GM19023 (cell line): Measurements from ENCODE around the gene RERE.
"Not testable (repeated sequence)": the region's sequence is repeated elsewhere in the genome, so short reads cannot be mapped to it uniquely, and the experiment has no call there.

Experiments used
- ATAC-seq: cut with Tn5 transposase; IDR thresholded peaks from one replicate; pipeline ENCODE4 v1.9.1; 2021; ENCODE audit warnings: mild to moderate bottlenecking, moderate library complexity; ENCODE audit not compliant: unreplicated experiment

The RERE gene

DNA sequence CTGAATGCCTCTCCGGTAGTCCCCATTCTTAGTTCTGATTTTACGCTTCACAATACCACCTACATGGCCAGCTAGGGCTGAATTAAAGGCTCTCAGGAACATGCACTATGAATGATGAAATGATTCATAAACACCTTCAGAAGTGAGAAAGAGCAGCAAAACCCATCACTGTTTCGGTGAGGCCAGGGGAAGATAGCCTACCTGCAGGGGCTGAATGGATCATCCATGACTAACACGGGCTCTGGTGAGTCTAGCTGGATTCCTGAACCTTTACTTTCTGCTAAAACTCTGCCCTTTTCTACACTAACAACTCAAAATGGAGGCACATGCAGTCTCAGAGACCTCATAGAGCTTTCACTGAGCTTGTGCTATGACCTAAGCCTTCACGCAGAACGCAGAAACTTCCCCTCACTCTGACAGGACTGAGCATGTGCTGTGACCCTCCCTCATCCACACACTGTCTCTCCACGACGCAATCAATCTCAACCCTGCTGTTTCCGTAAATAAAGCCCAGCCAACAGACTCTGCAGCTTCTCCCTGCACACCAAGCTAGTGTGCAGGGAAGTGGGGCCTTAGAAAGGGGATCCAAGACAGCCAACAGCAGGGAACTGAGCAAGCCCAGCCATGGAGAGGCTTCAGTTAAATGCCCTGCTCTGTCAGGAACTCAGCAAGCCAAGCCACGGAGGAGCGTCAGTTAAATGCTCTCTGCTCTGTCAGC, 291.7 kb downstream of the RERE start:
- ATAC-seq = peak; percentile 69

DNA sequence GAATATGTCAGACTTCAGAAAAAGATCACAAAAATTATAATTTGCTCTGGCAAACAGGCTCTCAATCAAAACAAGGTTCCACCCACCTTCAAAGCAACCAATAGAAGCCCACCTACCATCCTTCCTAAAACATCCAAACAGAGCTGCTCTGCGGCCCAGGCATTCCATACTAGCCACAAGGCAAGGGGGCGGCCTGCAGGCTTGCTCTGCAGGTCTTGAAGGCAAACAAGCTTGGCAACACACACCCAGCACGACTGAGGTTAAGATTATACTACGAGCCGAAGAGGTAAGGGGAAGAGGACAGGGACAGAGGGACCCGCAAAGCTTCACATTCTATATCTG, 292.3 kb downstream of the RERE start:
- no peak for ATAC-seq

DNA sequence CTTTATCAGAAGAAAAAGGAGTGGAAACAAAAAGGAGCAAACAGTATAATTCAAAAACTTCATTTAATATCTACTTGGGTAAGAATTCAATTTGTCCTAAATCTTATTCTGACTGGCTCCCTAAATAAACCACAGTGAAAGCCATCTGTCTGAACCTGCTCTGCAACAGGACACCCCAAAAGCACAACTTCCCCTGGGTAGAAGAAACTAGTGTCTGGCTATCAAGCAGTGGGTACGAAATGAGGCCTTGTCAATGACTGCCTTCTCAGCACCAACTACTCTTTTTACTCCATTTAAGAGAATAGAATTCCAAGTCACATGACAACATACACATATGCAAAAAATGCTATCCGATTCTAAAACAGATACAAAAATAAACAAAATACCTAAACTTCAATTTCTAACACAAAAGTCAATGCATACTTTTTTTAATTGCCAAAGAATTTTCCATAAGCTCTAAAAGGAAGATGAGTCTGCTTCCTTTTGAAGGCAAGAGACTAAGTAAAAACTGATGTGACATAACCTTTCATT, 292.7 kb downstream of the RERE start:
- no peak for ATAC-seq

DNA sequence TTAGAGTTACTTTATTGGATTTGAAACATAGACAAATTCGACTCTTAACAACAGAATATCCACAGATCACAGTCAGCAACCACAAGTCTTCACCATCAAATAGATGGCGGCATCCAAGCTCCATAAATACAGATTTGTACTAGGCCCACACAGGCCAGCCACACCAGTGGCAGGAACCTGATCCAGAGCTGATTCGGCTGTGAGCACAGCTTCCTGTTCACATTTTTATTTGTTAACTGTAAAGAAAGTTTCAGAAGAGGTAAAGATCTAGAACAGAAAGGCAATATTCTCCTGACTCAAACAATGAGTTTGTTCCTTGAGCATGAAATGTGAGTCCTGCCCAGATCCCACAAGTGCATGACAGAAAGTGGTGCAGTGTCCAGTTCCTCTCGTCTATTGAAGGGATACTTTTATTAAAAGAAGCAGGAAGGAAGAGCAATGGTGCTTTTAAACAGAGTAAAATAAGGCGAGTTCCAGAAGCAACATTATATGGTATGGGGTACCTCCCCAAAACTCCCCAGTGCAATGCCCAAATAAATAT, 293.7 kb downstream of the RERE start:
- no peak for ATAC-seq

DNA sequence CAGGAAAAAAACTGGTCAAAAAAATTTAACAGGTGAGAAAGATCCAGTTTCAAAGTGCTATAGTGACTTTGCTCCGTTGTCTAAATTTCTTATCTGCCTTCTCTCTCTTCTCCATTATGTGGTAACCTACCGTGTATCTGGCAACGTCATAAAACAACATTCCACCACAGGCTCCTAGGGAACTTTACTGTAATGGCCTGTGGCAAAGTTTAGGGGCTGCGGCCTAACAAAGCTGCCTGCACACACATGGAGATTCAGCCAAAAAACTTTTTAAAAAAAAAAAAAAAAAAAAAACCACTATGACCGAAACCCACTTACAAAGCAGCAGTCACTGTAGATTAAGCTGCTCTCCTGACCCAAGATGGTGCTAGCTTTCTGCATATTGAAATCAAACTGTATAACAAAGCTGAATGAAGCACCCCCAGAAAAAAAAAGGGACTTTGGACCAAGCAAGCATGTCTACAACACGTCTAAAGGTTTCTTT, 296.9 kb downstream of the RERE start:
- ATAC-seq = no peak

DNA sequence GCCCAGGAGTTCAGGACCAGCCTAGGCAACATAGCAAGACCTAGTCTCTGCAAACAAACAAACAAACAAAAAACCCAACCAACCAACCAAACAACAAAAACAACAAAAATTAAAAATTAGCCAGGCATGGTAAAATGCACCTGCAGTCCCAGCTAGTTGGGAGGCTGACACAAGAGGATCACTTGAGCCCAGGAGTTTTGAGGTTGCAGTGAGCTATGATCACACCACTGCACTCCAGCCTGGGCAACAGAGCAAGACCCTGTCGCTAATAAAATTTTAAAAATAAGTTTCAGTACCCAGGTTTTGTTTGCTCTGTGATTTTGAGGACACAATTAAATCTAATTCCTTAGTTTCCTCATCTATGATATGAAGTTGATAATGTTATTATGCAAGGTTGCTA, 298.3 kb downstream of the RERE start:
- no peak for ATAC-seq

DNA sequence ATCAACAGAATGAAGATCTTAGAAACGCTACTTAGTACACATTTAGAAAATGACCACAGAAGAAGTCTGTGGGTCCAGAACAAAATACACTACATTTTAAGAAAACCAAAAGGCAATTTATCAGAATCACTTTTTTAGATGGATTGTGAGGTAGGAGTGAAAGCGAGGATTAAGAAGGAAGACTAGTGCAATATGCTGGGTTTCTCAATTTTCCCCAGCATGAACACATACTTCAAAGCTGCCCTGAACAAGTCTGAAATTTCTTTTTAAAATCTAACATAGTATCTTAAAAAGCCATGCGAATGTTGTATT, 299.0 kb downstream of the RERE start:
- no peak for ATAC-seq

DNA sequence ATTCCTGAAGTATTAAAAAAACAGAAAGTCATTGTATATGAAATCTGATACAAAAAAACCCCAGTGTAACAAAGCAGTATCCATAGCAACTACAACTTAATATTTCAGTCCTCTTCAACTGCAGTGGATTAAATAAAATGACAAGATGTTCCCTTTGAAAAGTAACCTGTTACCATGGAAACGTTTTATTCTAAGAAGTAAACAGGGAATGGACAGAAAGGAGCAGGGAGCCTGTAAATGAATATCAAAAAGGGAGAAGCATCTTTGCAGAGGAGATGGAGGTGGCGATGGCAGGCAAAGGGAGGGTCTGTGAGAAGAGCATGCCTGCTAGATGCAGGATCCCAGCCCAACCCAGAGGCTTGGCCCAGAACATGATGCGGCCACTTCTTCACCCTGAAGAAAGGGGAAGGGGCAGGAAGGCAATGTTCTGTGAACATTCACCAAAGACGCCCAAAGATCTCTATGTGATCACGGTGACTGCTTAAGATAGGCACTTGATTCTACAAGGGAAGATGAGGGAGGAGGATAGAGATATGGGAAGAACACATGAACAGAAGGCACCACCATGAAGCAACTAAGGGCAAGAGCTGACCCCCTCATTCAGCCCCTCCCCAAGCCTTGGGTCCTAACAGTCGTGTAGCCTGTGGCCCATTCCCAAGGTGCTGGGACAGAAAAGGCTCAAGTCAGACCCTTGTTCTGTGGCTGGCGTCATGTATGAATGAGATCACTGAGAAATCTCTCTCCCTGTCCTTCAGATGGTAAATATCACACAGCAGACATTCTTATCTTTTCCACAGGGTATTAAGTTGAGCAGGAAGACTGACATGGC, 299.6 kb downstream of the RERE start:
- no peak for ATAC-seq

DNA sequence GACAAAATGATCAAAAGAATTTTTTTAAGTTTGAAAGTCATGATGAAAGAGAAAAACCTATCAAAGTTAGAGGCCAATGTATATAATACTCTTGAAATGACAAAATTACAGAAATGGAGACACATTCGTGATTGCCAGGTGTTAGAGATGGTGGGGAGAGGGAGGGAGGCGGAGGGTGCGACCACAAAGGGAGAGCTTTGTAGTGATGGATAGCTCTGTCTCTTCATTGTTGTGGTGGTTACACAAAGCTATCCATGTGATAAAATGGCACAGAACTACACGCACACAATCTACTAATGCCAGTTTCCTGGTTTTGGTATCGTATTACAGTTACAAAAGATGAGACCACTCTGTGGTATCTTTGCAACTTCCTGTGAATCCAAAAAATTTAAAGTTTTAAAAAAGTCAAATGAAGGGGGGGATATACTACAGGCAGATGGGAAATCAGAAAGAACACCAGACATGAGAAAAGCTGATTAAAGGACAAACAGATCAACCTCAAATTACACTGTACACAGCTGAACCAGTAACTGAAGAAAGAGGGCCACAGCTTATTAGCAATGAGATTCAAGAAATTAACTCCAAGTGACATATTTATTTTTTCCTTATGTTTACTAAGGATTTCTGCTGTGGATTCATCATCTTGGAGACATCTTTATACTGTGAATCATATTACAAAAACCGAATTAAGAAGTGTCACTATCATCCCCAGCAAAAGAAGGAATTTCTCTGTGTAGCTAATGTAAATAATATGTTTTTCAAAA, 300.5 kb downstream of the RERE start:
- no peak for ATAC-seq

DNA sequence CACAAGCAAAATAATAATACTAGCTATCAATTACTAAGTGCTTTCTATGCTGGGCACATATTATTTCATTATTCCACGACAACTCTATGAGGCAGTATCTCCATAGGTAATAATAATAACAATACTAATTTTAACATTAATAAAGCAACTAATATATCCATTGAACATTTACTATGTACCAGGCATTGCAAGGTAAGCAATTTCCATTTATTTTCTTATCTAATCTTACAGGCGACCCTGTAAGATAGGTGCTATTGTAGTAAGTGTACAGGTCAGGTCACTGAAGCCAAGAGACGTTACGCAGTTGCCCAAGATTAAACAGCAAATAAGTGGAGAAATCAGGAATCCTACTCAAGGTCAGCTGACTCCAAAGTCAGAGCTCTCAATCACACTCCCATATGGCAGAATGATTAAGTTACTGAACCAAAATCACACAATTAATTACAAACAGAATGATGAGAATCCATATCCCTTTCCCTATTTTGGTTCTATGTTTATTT, 301.1 kb downstream of the RERE start:
- no peak for ATAC-seq

DNA sequence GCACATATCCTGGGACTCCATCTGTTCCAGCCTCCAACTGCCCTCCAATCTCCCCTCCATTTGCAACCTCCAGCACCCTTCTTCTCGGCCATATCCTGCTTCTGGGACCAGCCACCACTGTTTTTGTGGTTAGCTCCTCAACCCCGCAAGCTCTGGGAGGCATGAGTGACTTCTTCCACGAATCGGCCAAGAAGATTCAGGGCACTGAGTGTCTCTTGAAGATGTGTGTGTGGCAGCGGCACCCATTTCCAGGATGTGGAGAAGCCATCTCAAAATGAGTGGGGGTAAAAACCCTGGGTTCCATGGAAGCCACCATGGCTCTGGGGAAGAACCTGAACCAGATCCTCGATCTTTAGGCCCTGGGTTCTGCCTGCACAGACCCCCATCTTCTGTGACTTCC, 304.9 kb downstream of the RERE start:
- ATAC-seq = no peak

DNA sequence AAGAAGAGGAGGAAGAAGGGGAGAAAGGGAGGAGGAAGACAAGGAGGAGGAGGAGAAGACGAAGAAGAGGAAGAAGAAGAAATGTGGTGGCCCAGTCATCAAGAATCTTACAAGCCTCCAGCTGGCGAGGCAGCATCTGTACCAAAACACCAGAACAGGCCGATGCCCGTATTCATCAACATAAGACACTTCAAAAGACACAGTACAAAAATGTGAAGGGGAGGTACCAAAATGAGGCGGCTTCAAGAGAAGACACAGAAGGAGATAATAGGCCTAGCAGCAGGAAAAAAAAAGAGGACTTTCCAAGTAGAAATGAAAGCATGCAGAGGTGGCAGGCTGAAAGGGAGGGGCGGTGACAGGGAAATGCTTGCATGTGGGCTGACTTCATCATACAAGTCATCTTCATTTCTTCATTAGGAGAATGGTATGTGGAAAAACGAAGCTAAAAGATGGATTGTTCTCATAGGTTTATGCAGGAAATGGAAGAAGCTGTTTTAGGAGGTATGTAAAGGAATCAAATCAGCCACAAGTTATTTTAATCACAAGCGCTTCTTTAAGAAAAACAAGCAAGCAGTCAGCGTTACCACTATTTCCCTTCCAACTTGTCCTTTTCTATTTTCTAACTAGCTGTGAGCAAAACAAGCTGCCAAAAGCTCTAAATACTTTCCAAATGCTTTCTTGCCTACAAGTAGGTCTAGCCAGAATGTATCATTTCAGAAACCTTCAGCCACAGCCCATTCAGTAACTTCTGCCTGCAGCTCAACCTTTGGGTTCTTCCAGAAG, 307.2 kb downstream of the RERE start:
- ATAC-seq = no peak

DNA sequence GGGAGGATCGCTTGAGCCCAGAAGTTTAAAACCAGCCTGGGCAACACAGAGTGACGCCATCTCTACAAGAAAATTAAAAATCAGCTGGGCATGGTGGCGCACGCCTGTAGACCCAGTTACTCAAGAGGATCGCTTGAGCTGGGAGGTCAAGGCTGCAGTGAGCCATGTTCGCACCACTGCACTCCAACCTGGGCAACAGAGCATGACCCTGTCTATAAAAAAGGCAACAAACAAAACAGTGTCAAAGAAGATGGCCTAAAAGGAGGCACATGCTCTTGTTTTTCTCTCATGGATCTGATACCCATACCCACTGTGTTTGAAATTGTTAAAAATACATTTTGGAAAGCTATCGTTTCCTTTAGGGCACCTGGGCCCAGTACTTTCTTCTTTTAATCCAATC, 307.9 kb downstream of the RERE start:
- no peak for ATAC-seq

DNA sequence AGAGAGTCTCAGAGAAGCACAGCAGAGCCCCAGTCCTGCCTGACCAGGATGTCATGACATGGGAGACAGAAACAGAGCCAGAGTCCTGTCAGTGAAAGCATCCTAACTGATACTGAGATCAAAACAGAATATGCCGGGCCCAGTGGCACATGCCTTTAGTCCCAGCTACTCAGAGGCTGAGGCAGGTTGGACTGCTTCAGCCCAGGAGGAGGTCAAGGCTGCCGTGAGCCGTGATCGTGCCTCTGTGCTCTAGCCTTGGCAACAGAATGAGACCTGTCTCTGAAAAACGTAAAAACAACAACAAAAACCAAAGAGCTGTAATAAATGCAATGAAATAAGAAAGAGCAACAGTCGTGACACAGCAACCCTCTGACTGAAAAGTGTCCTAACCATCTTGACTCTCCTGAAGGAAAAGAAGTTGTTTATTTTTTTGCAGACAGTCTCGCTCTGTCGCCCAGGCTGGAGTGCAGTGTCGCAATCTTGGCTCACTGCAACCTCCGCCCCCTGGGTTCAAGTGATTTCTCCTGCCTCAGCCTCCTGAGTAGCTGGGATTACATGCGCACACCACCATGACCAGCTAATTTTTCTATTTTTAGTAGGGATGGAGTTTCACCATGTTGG, 310.3 kb downstream of the RERE start:
- ATAC-seq = no peak

DNA sequence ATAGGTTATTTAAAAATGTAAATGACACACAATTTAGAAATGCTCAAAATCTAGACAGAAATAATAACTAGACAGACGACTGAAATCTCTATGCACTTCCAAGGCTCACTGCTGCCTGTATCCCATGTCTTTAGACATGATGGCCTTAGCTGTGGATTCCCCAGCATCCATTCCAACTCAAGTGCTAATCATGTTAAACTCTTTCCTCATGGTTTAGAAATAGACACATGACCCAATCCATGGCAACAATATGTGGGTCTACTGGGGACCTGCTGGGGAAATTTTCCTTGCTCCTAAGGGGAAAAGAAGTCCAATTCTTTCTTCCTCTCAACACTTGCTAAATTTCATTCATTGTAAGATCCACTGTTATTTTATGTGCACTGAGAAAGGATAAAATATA, 311.0 kb downstream of the RERE start:
- no peak for ATAC-seq

DNA sequence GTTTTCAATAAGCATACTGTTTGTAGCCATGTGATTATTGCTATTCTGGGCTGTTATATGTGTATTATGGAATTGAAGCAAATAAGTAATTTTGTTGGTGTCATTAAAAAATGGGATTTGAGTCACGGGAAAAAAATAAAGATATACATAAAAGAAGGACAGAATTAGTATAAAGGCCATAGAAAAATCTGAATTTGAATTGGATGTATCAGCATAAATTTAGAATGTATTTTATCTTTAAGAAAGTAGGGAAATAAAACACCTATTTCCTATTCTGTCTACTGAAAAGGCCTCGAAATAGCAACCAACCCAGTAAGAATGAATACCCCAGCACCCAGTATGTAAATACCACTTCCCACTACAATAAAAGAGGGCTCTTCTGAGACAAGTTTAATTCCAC, 313.6 kb downstream of the RERE start:
- no peak for ATAC-seq

DNA sequence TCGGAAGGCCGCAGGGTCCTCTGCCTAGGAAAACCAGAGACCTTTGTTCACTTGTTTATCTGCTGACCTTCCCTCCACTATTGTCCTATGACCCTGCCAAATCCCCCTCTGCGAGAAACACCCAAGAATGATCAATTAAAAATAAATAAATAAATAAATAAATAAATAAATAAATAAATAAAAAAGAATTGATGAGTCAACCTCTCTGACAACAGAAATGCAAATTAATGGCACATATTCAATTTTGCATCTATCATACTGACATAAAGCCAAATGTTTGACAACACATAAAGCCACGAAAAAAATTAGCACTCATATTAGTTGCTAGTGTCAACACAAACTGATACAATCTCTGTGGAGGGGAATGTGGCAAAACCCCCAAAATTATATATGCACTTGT, 314.5 kb downstream of the RERE start:
- not testable (repeated sequence) for ATAC-seq

DNA sequence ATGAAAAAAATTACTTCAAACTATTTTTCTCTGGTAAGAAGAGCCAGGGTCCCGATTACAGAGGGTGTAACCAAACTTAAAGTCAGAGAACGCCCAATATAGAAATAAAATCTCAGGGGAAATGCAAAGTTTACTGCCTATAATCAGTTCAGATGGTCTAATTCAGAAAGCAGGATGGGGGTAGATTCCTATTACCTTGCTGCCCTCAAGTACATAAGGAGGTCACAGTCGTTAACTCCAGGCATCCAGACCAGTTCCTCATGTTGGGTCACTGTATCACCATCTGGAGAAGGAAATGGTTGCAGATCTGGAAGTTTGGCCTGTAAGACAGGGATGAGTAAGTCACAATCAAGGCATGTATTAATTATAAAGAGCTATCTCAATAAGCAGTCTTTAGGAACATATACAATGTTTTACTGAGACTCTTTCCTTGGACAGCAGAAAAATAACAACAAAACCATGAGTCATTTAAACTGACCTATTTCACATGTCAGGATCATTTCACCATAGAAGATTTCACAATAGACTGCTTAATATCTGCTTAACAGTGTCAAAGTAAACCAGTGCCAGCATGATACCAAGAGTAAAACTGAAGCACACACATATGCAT, 320.1 kb downstream of the RERE start:
- ATAC-seq = no peak

DNA sequence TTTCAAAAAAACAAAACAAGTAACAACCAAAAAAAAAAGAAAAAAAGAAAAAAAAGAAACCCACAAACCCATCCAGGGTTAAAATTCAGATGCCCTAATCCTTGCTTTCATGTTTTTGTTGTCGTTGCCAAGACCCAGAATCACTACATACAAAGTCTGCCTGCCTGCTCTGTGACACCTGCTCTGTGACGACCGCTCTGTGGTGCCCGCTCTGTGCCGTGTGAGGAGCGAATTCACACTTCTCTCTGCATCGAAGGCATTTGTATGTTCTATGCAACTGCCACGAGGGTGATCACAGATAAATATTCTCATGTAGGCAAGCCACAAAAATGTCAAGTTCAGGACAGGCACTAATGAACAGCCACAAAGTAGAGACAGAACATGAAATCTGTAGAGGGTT, 321.0 kb downstream of the RERE start:
- no peak for ATAC-seq
